NCI-H187 (cell line): Measurements from ENCODE around the gene ERMARD.
"Not testable (repeated sequence)": the region's sequence is repeated elsewhere in the genome, so short reads cannot be mapped to it uniquely, and the experiment has no call there.

Experiments used
- DNase-seq, 2 experiments: peaks; one replicate each; lab custom pipeline; 2025; lab: John Stamatoyannopoulos, UW

Gene ERMARD

GRCh38 chr6:169738204-169738975 is 13.0 kb upstream of the ERMARD start:
- peak; percentile 43 to 58 for DNase-seq

DNA sequence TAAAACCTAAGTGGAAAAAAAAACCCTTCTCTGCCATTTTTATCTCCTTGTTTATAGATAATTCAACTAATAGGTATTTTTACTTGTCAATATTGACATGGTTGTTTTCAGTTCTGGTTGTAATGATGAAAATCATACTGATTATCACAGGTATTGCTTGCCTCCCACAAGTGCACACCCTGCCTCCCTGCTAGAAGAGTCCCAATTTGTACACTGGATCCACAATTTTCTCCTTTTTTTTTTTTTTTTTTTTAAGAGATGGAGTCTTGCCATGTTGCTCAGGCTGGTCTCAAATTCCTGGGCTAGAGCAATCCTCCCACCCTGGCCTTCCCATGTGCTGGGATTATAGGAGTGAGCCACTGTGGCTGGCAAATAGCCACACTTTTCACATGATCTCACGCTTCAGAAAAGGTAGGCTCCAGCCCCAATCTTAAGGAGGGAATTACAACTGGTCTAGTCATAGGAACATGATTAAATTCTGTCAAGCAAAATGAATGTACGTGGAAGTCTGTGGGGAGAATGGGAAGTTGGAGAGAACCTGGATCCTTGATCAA is 12.4 kb upstream of the ERMARD start:
- no peak for DNase-seq

GRCh38 chr6:169741344-169741743 is 10.1 kb upstream of the ERMARD start:
- DNase-seq: no peak

- DNase-seq: no peak
Measured at GRCh38 chr6:169745405-169745804, 6.0 kb upstream of the ERMARD start.

DNA sequence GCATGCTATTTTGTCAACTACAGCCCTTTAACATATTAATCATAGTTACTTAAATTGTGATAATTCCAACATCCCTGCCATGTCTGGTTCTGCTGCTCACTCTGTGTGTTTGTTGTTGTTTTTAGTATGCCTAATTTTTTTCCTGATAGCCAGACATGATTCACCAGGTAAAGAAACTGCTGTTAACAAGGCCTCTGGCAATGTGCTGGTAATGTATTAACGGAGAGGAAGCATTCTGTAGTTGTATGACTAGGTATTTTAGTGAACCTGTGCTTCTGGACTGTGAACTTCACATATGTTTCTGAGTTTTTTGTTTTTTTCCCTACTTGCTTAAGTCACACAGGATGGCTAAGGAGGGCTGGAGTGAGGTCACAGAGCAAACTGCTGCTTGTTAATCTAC is 4.9 kb upstream of the ERMARD start:
- DNase-seq: no peak

GRCh38 chr6:169752074-169752623 is 727 bp downstream of the ERMARD start:
- DNase-seq: no peak

DNA sequence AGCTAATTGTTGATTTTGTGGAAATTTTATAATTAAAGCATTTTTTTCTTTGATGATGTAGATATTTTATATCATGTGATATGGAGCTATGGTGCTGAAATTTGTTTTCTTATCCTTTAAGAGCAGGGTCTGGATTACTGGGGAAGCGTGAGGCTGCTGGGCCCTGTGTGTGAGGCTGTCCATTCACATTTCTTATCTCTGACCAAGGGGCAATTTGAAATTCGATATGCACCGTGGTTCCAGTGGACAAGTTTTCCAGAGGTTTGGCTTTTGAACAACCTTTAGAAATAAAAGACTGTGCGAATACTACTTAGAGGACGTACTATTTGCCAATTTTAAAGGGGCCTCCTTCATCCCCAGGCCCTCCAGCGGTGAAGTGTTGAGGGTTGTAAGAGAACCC is 3.7 kb downstream of the ERMARD start:
- no peak for DNase-seq

DNA sequence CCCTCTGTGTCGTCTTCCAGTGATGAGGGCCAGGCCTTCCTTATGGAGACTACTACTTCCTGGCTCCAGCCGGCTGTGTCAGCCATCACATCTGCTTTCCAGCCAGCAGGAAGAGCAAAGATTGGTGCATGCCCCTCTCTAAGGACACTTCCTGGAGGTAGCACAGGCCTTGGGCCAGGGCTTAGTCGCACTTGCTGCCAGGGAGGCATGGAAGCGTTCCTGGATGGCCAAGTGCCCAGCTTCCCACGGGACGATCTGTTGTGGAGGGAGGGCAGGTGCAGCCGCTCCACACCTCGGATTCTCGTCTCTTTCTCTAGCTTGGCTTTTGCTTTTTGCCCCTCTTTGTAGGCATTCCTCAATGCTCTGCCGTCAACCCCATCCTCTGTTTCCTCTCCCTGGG is 11.9 kb downstream of the ERMARD start:
- no peak for DNase-seq

- no peak for DNase-seq
Measured at GRCh38 chr6:169763881-169764280, 12.5 kb downstream of the ERMARD start.

DNA sequence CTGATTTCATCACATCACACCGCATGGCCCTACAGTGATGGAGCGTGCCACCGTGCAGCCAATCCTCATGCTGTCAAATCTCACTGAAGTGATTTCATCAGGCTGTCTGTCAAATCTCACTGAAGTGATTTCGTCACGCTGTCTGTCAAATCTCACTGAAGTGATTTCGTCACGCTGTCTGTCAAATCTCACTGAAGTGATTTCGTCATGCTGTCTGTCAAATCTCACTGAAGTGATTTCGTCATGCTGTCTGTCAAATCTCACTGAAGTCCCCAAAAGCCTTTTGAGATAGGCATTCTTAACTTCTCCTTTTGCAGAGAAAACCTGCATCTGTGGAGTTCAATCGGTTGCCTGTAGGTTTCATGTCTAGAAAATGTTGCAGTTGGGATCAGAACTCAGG is 14.4 kb downstream of the ERMARD start:
- not testable (repeated sequence) for DNase-seq

DNA sequence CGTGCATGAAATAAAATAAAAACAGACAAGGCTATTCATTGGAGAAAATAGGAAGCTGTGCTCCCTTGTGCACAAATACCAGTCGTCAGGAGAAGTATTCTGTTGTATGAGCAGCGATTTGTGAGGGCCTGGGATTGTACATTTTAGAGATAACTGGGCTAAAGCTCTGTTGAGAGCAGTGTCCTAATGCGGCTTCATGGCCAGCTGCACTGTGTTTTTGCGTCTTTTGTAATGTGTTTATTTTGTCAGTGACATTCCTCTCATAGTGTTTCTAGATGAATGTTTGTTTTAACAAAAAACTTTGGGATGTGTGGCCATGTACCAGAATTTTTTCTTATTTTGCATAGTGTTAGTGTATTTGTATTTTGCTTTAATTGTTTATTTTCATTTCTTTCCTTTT is 14.8 kb downstream of the ERMARD start:
- no peak for DNase-seq

GRCh38 chr6:169766921-169767736 is 15.7 kb downstream of the ERMARD start:
- DNase-seq: no peak

DNA sequence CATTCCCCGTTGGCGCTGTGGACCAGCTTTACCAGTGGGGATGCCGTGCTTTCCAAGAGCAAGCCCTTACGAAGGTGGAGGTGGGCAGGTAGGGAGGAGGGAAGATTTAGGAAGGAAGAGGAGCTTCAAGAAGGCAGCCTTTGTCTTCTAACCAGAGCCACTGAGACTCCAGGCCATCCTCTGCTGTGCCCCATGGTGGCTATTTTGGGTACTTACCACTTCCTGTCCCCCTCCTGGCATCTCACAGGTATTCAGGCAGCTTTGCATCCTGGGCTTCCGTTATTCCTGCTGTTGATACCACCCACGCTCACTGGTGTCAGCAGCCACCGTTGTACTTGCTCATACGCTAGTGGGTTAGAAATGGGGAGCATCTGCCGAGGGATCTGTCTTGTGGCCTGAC is 22.9 kb downstream of the ERMARD start:
- no peak for DNase-seq

GRCh38 chr6:169775321-169775720 is 23.9 kb downstream of the ERMARD start:
- DNase-seq: no peak

DNA sequence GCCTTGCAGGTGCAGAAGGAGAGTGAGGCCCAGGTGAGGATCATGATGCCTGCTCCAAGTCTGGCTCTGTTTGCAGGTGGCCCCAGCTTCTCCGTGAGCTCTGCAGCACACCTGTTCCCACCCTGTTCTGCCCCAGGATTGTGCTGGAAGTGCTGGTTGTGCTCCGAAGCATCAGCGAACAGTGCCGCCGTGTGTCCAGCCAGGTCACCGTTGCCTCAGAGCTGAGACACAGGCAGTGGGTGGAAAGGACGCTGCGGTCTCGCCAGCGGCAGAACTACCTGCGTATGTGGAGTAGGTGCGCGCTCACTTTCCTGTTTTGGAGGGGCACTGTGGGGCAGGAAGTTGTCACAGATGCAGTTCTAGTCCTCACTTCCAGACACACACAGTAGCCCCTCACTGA is 25.0 kb downstream of the ERMARD start:
- DNase-seq: no peak

- no peak for DNase-seq
Measured at GRCh38 chr6:169777896-169778295, 26.5 kb downstream of the ERMARD start.

- no peak for DNase-seq
Measured at GRCh38 chr6:169778646-169779045, 27.2 kb downstream of the ERMARD start.

- no peak for DNase-seq
Measured at GRCh38 chr6:169779092-169779815, 27.8 kb downstream of the ERMARD start.

DNA sequence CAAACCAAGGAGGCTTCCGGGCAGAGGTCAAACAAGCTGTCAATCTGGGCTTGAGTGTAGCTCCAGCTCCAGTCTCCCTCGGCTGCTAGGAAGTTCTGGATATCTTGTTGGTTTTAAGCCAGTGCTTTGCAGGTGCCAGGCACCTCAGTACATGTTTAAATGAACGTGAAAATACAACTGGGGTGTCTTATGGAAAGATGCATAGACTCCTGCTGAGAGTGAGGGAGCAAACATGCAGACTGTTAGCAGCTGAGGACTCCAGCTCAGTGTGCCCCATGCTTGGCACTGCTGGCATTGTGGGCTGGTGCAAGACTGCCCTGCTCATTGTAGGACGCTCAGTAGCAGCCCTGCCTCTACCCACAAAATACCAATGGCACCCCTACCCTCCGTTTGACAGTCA is 28.5 kb downstream of the ERMARD start:
- DNase-seq: no peak

DNA sequence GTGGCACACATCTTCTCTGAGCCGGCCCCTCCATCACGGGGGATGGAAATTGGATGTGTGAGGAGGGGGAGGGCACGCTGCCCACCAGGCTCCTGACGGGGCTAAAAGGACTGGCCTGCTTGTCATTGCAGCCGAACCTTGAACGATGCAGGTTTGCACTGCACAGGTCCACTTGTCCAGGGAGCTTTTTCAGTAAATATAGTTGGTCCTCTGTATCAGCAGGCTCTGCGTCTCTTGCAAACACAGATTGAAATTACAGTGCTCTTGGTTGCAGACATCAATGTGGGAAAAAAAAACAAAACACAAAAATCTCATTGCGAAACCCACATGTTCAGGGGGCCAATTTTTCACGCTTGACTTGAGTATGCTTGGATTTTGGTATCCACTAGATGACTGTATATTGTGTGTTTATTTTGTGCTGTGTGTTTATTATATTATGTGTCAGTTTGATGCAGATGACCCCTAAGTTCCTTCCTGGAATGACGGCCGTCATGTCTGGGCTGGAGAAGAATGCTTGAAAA is 29.2 kb downstream of the ERMARD start:
- no peak for DNase-seq

- no peak for DNase-seq
Measured at GRCh38 chr6:169782966-169783365, 31.5 kb downstream of the ERMARD start.

DNA sequence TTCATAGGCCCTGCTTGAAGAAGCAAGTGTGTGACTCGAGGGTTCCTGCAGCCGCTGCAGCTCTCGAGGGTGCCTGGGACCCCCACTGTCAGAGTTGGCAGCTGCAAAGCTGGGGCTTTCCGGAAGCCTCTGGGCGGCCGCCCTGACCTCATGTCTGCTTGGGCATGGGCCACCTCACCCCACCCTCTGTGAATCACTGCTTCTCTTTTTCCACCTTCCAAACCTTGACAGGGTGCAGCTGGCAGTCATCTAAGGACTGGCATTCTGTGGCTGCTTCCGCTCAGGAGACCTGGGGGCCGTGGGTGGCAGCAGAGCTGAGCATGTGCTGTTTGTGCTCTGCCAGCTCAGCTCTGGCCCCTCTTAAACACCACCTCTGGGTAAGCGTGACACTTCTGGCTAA is 32.0 kb downstream of the ERMARD start:
- DNase-seq: no peak
